Activated T-cell treated with anti-CD3 and anti-CD28 coated beads, Interleukin-2, amount 50 U/mL, for 4 hours (primary cell): Measurements from ENCODE around the gene OR1S1. TPM values are rescaled to one million over a fixed set of nuclear protein-coding genes. Genes with fewer than 3 reads are reported as not detected.

Source experiments
- ATAC-seq, 2 donors: fragments of 200-7000 bp; cut with Tn5 transposase; one replicate each; pipeline ENCODE4 v1.10.0; 2021
- DNase-seq: peaks from one replicate; pipeline ENCODE4 v3.0.0-alpha.2; 2020
- H3K27me3 Mint-ChIP-seq: one replicate; pipeline ENCODE4 v1.8.0; 2021; ENCODE audit warnings: low read depth, mixed read lengths
- H3K36me3 Mint-ChIP-seq: one replicate; pipeline ENCODE4 v1.8.0; 2022; ENCODE audit warnings: mixed read lengths; ENCODE audit not compliant: insufficient read depth
- H3K4me1 Mint-ChIP-seq: one replicate; pipeline ENCODE4 v1.8.0; 2021; ENCODE audit warnings: low read depth, mixed read lengths
- H3K4me3 Mint-ChIP-seq: one replicate; pipeline ENCODE4 v1.8.0; 2021; ENCODE audit warnings: mild to moderate bottlenecking, moderate library complexity, mixed read lengths
- H3K9me3 Mint-ChIP-seq: one replicate; pipeline ENCODE4 v1.8.0; 2021; ENCODE audit warnings: mixed read lengths
- total RNA-seq, 3 donors: library from RNA; stranded (reverse); gene quantifications; one replicate each; pipeline ENCODE4 v1.2.1, GENCODE V29; 2021

The OR1S1 gene
- total RNA-seq, 3 donors from 2014 or later: not detected

DNA sequence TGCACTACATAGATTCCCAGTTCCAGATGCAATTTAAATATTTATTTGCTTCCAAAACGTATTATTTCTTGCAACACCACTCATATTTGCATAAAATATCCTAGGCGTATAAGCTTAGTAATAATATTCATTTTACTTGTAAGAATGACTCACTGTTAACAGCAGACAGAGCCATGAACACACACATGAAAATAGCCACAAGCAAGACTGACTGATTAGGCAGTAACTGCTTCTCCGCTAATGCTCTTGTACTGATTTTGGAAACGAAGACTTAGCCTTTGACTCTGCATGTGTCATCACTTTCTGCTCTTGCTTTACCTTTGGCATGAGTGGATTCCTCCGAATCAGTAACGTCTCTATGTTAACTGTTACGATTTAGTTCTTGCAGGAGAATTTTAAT is 10.2 kb downstream of the OR1S1 start:
- no peak for DNase-seq
- Mint-ChIP-seq H3K9me3 (no peaks in the 10 kb centered on the region), H3K27me3 (no peaks in the 10 kb centered on the region), H3K4me1 (no peaks in the 10 kb centered on the region), H3K4me3 (no peak overlapping the region), H3K36me3 (no peaks in the 10 kb centered on the region)
- ATAC-seq: no peak

DNA sequence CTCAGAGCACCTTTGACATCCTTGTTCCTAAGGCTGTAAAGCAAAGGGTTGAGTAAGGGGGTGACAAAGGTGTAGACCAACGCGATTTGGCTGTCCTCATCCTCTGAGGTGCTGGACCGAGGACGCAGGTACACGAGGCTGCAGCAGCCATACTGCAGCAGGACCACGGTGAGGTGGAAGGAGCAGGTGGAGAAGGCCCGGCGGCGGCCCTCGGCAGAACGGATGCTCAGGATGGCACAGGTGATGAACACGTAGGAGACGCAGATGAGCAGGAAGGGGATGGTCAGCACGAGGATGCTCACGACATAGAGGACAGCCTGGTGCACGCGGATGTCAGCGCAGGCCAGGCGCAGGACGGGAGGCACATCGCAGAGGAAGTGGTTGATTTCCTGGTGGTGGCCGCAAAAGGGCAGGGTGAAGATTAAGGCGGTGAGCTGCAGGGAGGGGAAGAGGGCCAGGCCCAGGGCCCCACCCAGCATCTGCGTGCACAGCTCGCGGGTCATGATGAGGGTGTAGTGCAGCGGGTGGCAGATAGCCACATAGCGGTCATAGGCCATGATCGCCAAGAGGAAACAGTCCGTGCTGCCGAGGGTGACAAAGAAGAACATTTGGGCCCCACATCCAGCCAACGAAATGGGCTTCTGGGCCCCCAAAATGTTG is 15.6 kb downstream of the OR1S1 start:
- no peak for ATAC-seq
- peaks cover 3% of the 10 kb centered on the region for H3K9me3 Mint-ChIP-seq
- no peaks in the 10 kb centered on the region for H3K4me1 Mint-ChIP-seq
- H3K27me3 Mint-ChIP-seq: peaks cover 3% of the 10 kb centered on the region
- H3K36me3 Mint-ChIP-seq: no peaks in the 10 kb centered on the region
- DNase-seq: no peak
- no peak overlapping the region for H3K4me3 Mint-ChIP-seq

DNA sequence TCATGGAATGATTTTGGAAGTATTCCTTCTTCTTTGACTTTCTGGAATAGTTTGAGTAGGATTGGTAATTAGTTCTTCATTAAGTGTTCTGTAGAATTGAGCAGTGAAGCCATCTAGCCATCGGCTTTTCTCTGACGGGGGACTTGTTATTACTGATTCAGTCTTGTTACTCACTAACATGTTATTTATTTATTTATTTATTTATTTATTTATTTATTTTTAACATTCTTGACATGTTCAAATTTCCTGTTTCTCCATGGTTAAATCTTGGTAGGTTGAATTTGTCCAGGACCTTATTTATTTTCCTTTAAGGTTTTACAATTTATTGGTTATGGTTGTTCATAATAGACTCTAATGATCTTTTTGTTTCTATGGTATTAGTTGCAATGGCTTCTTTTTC is 31.4 kb downstream of the OR1S1 start:
- Mint-ChIP-seq H3K4me1 (no peaks in the 10 kb centered on the region), H3K4me3 (no peak overlapping the region), H3K9me3 (peaks cover 17% of the 10 kb centered on the region), H3K27me3 (peaks cover 10% of the 10 kb centered on the region), H3K36me3 (no peaks in the 10 kb centered on the region)
- ATAC-seq (no peak), DNase-seq (no peak)

DNA sequence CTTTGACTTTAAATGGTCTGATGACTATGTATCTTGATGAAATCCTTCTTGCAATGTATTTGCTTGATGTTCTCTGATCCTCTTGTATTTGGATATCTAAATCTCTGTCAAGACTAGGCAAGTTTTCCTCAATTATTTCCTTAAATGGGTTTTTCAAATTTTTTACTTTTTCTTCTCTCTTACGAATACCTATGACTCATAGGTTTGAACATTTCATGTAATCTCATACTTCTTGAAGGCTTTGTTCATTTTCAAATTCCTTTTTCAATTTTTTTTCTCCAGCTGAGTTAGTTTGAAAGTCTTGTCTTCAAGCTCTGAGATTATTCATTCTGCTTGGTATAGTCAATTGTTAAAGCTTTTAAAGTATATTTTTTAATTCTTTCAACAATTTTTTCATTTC is 42.4 kb downstream of the OR1S1 start:
- Mint-ChIP-seq H3K9me3 (peaks cover 29% of the 10 kb centered on the region), H3K27me3 (no peaks in the 10 kb centered on the region), H3K4me1 (no peaks in the 10 kb centered on the region), H3K4me3 (no peak overlapping the region), H3K36me3 (no peaks in the 10 kb centered on the region)
- DNase-seq (no peak), ATAC-seq (no peak)

DNA sequence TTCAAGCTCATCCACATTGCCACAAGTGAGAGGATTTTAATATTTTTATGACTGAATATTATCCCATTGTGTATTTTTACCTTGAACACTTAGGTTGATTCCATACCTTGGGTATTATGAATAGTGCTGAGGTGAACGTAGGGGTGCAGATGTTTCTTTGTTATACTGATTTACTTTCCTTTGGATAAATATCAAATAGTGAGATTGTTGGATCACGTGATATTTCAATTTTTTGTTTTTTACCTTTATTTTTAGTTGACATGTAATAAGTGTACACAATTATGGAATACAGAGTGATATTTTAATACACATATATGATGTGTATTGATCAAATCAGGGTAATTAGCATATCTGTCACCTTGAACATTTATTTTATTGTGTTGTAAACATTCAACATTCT is 47.5 kb downstream of the OR1S1 start:
- Mint-ChIP-seq H3K27me3 (peaks cover 4% of the 10 kb centered on the region), H3K4me1 (no peaks in the 10 kb centered on the region), H3K4me3 (no peak overlapping the region), H3K36me3 (no peaks in the 10 kb centered on the region), H3K9me3 (peaks cover 12% of the 10 kb centered on the region)
- DNase-seq: no peak
- ATAC-seq: no peak

Other genes starting within 250 kb of the OR1S1 start
- gene OR9Q1, start 188.8 kb upstream of the OR1S1 start, total RNA-seq: not detected
- not detected for gene OR6Q1, start 181.8 kb upstream of the OR1S1 start, total RNA-seq
- gene OR9I1, start 87.2 kb upstream of the OR1S1 start, total RNA-seq: not detected
- not detected for gene OR9Q2, start 23.6 kb upstream of the OR1S1 start, total RNA-seq
- not detected for gene OR1S2, start 8.6 kb upstream of the OR1S1 start, total RNA-seq
- not detected for gene OR10Q1, start 16.2 kb downstream of the OR1S1 start, total RNA-seq
- not detected for gene OR10W1, start 55.5 kb downstream of the OR1S1 start, total RNA-seq
- gene OR5B17, start 146.3 kb downstream of the OR1S1 start, total RNA-seq: not detected
- not detected for gene OR5B3, start 194.2 kb downstream of the OR1S1 start, total RNA-seq
- not detected for gene OR5B2, start 215.4 kb downstream of the OR1S1 start, total RNA-seq
- not detected for gene OR5B12, start 229.5 kb downstream of the OR1S1 start, total RNA-seq